Neural cell (in vitro differentiated cells): ENCODE results near the gene SNRPE. TPM values are rescaled to one million over a fixed set of nuclear protein-coding genes. Genes with fewer than 3 reads are reported as not detected.

Experiments used
- polyA plus RNA-seq: library from polyadenylated mRNA; depleted of rRNA; stranded (reverse); fragments of >200 nt; gene quantifications from 2 replicates; pipeline ENCODE4 v1.2.3, GENCODE V29; 2014
- small RNA-seq, 3 experiments: library from RNA; depleted of rRNA; stranded (forward); fragments of <200 nt; gene quantifications; one replicate each; pipeline ENCODE3, GENCODE V24; 2012

SNRPE gene
- polyA plus RNA-seq, 1 donor from 2014 or later: 373 TPM

Small RNA genes within 50 kb of the gene (small RNA-seq; reads per million reads assigned to genes)
- gene HSPE1P6: 0 reads per million in 3 experiments

Other genes starting within 250 kb of the SNRPE start
- gene ATP2B4, start 234.8 kb upstream of the SNRPE start, polyA plus RNA-seq: 1.4 and 2.9 TPM in 2 replicates
- not detected in 2 replicates for gene LAX1, start 96.4 kb upstream of the SNRPE start, polyA plus RNA-seq
- gene ZBED6, start 66.0 kb upstream of the SNRPE start, polyA plus RNA-seq: 5.1 and 6.4 TPM in 2 replicates
- gene ZC3H11A, start 66.0 kb upstream of the SNRPE start, polyA plus RNA-seq: 186 and 210 TPM in 2 replicates
- gene SOX13, start 211.5 kb downstream of the SNRPE start, polyA plus RNA-seq: 1.7 TPM in 2 replicates